Keratinocyte (primary cell): ENCODE results near the gene SKP1. TPM values are rescaled to one million over a fixed set of nuclear protein-coding genes. Genes with fewer than 3 reads are reported as not detected.
"Not testable (repeated sequence)": the region's sequence is repeated elsewhere in the genome, so short reads cannot be mapped to it uniquely, and the experiment has no call there.

Experiments used
- DNase-seq: peaks from one replicate; pipeline ENCODE4 v3.0.0-alpha.2; 2011; ENCODE audit warnings: low read depth, missing footprints, low spot score
- FAIRE-seq: peaks from 2 replicates; lab custom pipeline; 2011; peaks lifted over from hg19 to GRCh38; lab: Jason Lieb, UNC
- H2AFZ ChIP-seq: 2 replicates; pipeline ENCODE4 v1.6.0; 2012; ENCODE audit warnings: low read length, control low read depth, inconsistent platforms; ENCODE audit not compliant: control insufficient read depth
- H3K27ac ChIP-seq: 2 replicates; pipeline ENCODE4 v1.5.1; 2011; ENCODE audit warnings: low read length; ENCODE audit not compliant: control insufficient read depth, insufficient read depth
- H3K27me3 ChIP-seq: 3 replicates; pipeline ENCODE4 v1.6.0; 2011; ENCODE audit warnings: low read length; ENCODE audit not compliant: control insufficient read depth, insufficient read depth; ENCODE audit errors: extremely low read depth
- H3K36me3 ChIP-seq, 2 experiments: 2 replicates in 1 of 2; 3 replicates in 1 of 2; pipeline ENCODE4 v1.5.1; 2011; ENCODE audit warnings: low read length in 2 of 2, mild to moderate bottlenecking in 1 of 2; ENCODE audit not compliant: control insufficient read depth in 2 of 2, insufficient read depth in 2 of 2; ENCODE audit errors: extremely low read depth in 1 of 2
- H3K4me1 ChIP-seq: 3 replicates; pipeline ENCODE4 v1.5.1; 2011; ENCODE audit warnings: low read length; ENCODE audit not compliant: control insufficient read depth, insufficient read depth; ENCODE audit errors: extremely low read depth
- H3K4me2 ChIP-seq: 3 replicates; pipeline ENCODE4 v1.6.0; 2011; ENCODE audit warnings: low read depth, low read length; ENCODE audit not compliant: control insufficient read depth, insufficient read depth; ENCODE audit errors: extremely low read depth
- H3K4me3 ChIP-seq, 3 experiments: fragments of 200-600 bp in 1 of 3; sonication (generic) in 1 of 3; 2 replicates in 2 of 3; 3 replicates in 1 of 3; pipeline ENCODE4 v1.5.1; 2011 to 2016; ENCODE audit warnings: low read length in 3 of 3, mild to moderate bottlenecking in 3 of 3, control low read depth in 2 of 3, inconsistent platforms in 1 of 3, low read depth in 1 of 3, mixed read lengths in 1 of 3, mixed run types in 1 of 3, moderate library complexity in 1 of 3; ENCODE audit not compliant: control insufficient read depth in 2 of 3, insufficient read depth in 2 of 3; ENCODE audit errors: extremely low read depth in 1 of 3
- H3K79me2 ChIP-seq: 2 replicates; pipeline ENCODE4 v1.6.0; 2012; ENCODE audit warnings: low read length; ENCODE audit not compliant: control insufficient read depth, insufficient read depth
- H3K9ac ChIP-seq: 3 replicates; pipeline ENCODE4 v1.6.0; 2011; ENCODE audit warnings: low read length; ENCODE audit not compliant: control insufficient read depth, insufficient read depth; ENCODE audit errors: extremely low read depth
- H3K9me1 ChIP-seq: 3 replicates; pipeline ENCODE4 v1.6.0; 2011; ENCODE audit warnings: low read length; ENCODE audit not compliant: control insufficient read depth, insufficient read depth; ENCODE audit errors: extremely low read depth
- H3K9me3 ChIP-seq: 2 replicates; pipeline ENCODE4 v1.5.1; 2012; ENCODE audit warnings: low read depth, low read length; ENCODE audit not compliant: control insufficient read depth
- H4K20me1 ChIP-seq: 3 replicates; pipeline ENCODE4 v1.6.0; 2011; ENCODE audit warnings: low read length; ENCODE audit not compliant: control insufficient read depth, insufficient read depth; ENCODE audit errors: extremely low read depth
- CTCF ChIP-seq, 3 experiments: IDR thresholded peaks in 1 of 3; conservative IDR thresholded peaks in 1 of 3; optimal IDR thresholded peaks in 1 of 3; 2 replicates in 2 of 3; 3 replicates in 1 of 3; pipeline versions ENCODE3 to v1.5.1; 2011; ENCODE audit warnings: low read length in 3 of 3, mild to moderate bottlenecking in 3 of 3, moderate library complexity in 2 of 3, control low read depth in 1 of 3, inconsistent platforms in 1 of 3; ENCODE audit not compliant: insufficient read depth in 2 of 3; ENCODE audit errors: extremely low read depth in 1 of 3
- EZH2 ChIP-seq: IDR thresholded peaks from one replicate; pipeline ENCODE4 v1.6.1; 2012; ENCODE audit warnings: inconsistent platforms, mild to moderate bottlenecking, low read length, moderate library complexity
- dilution Hi-C: fragments of 300-500 bp; cut with MboI; formaldehyde crosslinking; loops from one replicate; pipeline ENCODE4 v1.7.0; 2020; ENCODE audit warnings: low sequenced_read_pairs; ENCODE audit not compliant: extremely low pct_ligation_motif_present
- polyA plus RNA-seq, 5 experiments: library from polyadenylated mRNA; depleted of rRNA in 3 of 5; stranded (reverse) in 3 of 5; stranded (forward) in 1 of 5; unstranded in 1 of 5; fragments of >200 nt; gene quantifications; 1 replicate in 1 of 5; 2 replicates in 3 of 5; 3 replicates in 1 of 5; pipeline versions ENCODE4 v1.2.1 to v1.2.3, GENCODE V29; 2011 to 2012; ENCODE audit warnings: missing spikeins in 2 of 5, low read depth in 1 of 5, low replicate concordance in 1 of 5

The SKP1 gene
- polyA plus RNA-seq, 1 donor (not counting 4 experiments of a cell fraction or from before 2014, with no cell fraction given): 444 TPM

GRCh38 chr5:134224888-134225779 is 48.4 kb upstream of the SKP1 start:
- Histone ChIP-seq H3K27ac (peak overlapping the region; percentile 94), H4K20me1 (peaks cover 34% of the 10 kb centered on the region), H3K27me3 (no peaks in the 10 kb centered on the region), H3K9ac (peak overlapping the region; percentile 99), H3K9me3 (no peaks in the 10 kb centered on the region), H3K4me3 (peak overlapping the region; percentile 64 to 100 (median 74)), H3K4me1 (peaks cover 29% of the 10 kb centered on the region), H3K4me2 (peak overlapping the region; percentile 97), H3K79me2 (peaks cover 57% of the 10 kb centered on the region), H3K36me3 (peaks cover 6 to 7% of the 10 kb centered on the region in 2 experiments), H2AFZ (peak overlapping the region; percentile 75), H3K9me1 (no peaks in the 10 kb centered on the region)
- TF ChIP-seq EZH2: no peak
- peak in 1 of 3 experiments; percentile 12 for TF ChIP-seq CTCF (optimal IDR thresholded peaks at IDR 0.05 in 1 of 3, IDR thresholded peaks at IDR 0.05 in 1 of 3, conservative IDR thresholded peaks at IDR 0.05 in 1 of 3; ENCODE audit: extremely low read depth in 1 of 3, insufficient read depth in 2 of 3, low read length in 3 of 3)
- no peak for DNase-seq
- no peak for FAIRE-seq
- dilution Hi-C loops: no loop called here

- peak; percentile 9 for FAIRE-seq
- dilution Hi-C loops: no loop called here
Observed at GRCh38 chr5:134223406-134224248, 46.9 kb upstream of the SKP1 start.

GRCh38 chr5:134221690-134222089 is 44.9 kb upstream of the SKP1 start:
- H3K27ac ChIP-seq, dilution Hi-C loops, H2AFZ ChIP-seq, H3K9ac ChIP-seq, H3K4me3 ChIP-seq, H3K9me3 ChIP-seq, DNase-seq, H3K27me3 ChIP-seq, H3K9me1 ChIP-seq, FAIRE-seq: not testable (repeated sequence)
- H3K4me1 ChIP-seq: peaks cover 26% of the 10 kb centered on the region
- peaks cover 91% of the 10 kb centered on the region for H3K79me2 ChIP-seq
- peak overlapping the region; percentile 97 for H3K4me2 ChIP-seq
- peaks cover 43% of the 10 kb centered on the region for H4K20me1 ChIP-seq
- peaks cover 6 to 13% of the 10 kb centered on the region in 2 experiments for H3K36me3 ChIP-seq

More at GRCh38 chr5:134223406-134224248, 46.9 kb upstream of the SKP1 start:
- peak overlapping the region; percentile 97 for H3K4me2 ChIP-seq
- H3K27ac ChIP-seq: peak overlapping the region; percentile 94
- H3K4me1 ChIP-seq: peaks cover 34% of the 10 kb centered on the region
- no peak for DNase-seq
- peaks cover 72% of the 10 kb centered on the region for H3K79me2 ChIP-seq
- H3K9me1 ChIP-seq: peaks cover 3% of the 10 kb centered on the region
- no peaks in the 10 kb centered on the region for H3K27me3 ChIP-seq
- peak overlapping the region; percentile 99 for H3K9ac ChIP-seq
- H2AFZ ChIP-seq: no peak overlapping the region
- peak overlapping the region; percentile 64 to 100 (median 74) for H3K4me3 ChIP-seq
- H3K9me3 ChIP-seq: no peaks in the 10 kb centered on the region
- peaks cover 6 to 13% of the 10 kb centered on the region in 2 experiments for H3K36me3 ChIP-seq
- peaks cover 43% of the 10 kb centered on the region for H4K20me1 ChIP-seq
- no peak for TF ChIP-seq CTCF (optimal IDR thresholded peaks at IDR 0.05 in 1 of 3, IDR thresholded peaks at IDR 0.05 in 1 of 3, conservative IDR thresholded peaks at IDR 0.05 in 1 of 3; ENCODE audit: extremely low read depth in 1 of 3, insufficient read depth in 2 of 3, low read length in 3 of 3)
- no peak for TF ChIP-seq EZH2
